ENCODE results near the gene TSHZ3. TPM values are rescaled to one million over a fixed set of nuclear protein-coding genes. Genes with fewer than 3 reads are reported as not detected.

TSHZ3 gene
- total RNA-seq, 1 donor: 7.6 TPM

DNA sequence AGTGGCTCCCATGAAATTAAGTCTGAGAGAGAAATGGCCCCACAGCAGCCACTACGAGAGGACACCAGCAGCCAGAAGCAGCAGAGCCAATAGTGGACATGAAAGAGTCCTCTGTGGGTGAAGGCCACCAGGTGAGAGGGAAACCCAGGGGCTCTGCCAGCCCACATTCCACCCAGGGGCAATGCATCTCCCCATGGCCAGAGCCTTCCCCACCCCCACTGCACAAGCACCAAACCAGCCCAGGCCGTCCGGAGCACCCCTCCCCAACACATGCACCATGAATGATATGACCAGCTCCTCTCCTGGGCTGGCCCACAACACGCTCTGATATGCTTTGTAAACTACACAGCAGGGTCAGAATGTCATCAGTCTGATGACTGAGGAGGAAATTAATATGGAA is 66.9 kb downstream of the TSHZ3 start:
- peaks cover 36% of the 10 kb centered on the region for H4K20me1 ChIP-seq (ENCODE audit: insufficient read depth, low read length)
- H3K9me3 ChIP-seq (ENCODE audit: low read depth, low read length): no peaks in the 10 kb centered on the region
- no peak overlapping the region for H3K4me3 ChIP-seq (ENCODE audit: insufficient read depth, low read length)
- peaks cover 64% of the 10 kb centered on the region for H3K79me2 ChIP-seq (ENCODE audit: insufficient read depth, low read length)
- TF ChIP-seq, protein P1, sequence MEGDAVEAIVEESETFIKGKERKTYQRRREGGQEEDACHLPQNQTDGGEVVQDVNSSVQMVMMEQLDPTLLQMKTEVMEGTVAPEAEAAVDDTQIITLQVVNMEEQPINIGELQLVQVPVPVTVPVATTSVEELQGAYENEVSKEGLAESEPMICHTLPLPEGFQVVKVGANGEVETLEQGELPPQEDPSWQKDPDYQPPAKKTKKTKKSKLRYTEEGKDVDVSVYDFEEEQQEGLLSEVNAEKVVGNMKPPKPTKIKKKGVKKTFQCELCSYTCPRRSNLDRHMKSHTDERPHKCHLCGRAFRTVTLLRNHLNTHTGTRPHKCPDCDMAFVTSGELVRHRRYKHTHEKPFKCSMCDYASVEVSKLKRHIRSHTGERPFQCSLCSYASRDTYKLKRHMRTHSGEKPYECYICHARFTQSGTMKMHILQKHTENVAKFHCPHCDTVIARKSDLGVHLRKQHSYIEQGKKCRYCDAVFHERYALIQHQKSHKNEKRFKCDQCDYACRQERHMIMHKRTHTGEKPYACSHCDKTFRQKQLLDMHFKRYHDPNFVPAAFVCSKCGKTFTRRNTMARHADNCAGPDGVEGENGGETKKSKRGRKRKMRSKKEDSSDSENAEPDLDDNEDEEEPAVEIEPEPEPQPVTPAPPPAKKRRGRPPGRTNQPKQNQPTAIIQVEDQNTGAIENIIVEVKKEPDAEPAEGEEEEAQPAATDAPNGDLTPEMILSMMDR (IDR thresholded peaks at IDR 0.05; ENCODE audit: extremely low read depth, low read depth, low read length): no peak
- H3K4me1 ChIP-seq (ENCODE audit: insufficient read depth, low read length): peaks cover 8% of the 10 kb centered on the region
- H3K4me2 ChIP-seq (ENCODE audit: insufficient read depth, low read length): no peak overlapping the region
- DNase-seq (ENCODE audit: insufficient read length, low spot score, missing footprints): no peak
- no peak overlapping the region for H3K27ac ChIP-seq (ENCODE audit: low read depth, low read length)
- H3K36me3 ChIP-seq (ENCODE audit: insufficient read depth, low read length): peaks cover 25% of the 10 kb centered on the region
- H2AFZ ChIP-seq (ENCODE audit: low read length): no peak overlapping the region
- H3K27me3 ChIP-seq (ENCODE audit: insufficient read depth, low read length): no peaks in the 10 kb centered on the region

DNA sequence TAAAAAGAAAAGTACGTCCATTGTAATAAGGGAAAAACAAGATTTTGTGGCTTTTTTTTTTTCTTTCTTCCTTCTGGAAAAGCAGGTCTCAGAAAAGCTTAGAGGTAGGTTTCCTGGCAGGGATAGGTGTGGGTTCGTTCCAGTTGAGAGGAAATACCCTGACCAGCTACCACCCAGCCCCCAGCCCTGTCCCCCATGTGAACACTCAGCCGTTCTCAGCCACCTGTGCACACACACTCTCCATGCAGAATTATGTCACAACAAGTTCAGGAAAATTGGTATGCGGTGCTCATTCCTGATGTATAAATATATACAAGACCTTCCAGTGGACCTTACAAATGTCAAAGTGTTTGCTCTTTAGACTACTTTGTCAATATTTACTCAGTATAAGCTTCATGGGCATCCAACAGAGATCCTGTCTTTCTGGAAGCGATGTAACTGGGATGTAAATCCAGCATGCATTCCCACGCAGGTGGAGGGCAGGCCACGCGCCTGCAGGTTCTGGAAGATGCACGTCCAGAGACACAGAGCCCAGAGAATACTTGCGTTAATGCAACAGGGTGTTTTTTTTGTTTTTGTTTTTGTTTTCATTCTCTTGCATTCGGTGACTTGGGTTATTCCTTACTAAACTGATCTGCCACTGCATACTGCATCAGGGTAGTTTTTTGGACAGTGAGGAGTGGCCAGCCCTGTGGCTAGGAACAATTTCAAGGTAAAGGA is 68.8 kb downstream of the TSHZ3 start:
- no peaks in the 10 kb centered on the region for H3K9me3 ChIP-seq (ENCODE audit: low read depth, low read length)
- H4K20me1 ChIP-seq (ENCODE audit: insufficient read depth, low read length): peaks cover 30% of the 10 kb centered on the region
- no peaks in the 10 kb centered on the region for H3K4me1 ChIP-seq (ENCODE audit: insufficient read depth, low read length)
- TF ChIP-seq, protein P1 (IDR thresholded peaks at IDR 0.05; ENCODE audit: extremely low read depth, low read depth, low read length): no peak
- H3K4me3 ChIP-seq (ENCODE audit: insufficient read depth, low read length): no peak overlapping the region
- H3K79me2 ChIP-seq (ENCODE audit: insufficient read depth, low read length): peaks cover 53% of the 10 kb centered on the region
- H3K36me3 ChIP-seq (ENCODE audit: insufficient read depth, low read length): peaks cover 29% of the 10 kb centered on the region
- no peak for DNase-seq (ENCODE audit: insufficient read length, low spot score, missing footprints)
- H3K27ac ChIP-seq (ENCODE audit: low read depth, low read length): no peak overlapping the region
- H3K4me2 ChIP-seq (ENCODE audit: insufficient read depth, low read length): no peak overlapping the region
- H3K27me3 ChIP-seq (ENCODE audit: insufficient read depth, low read length): no peaks in the 10 kb centered on the region
- no peak overlapping the region for H2AFZ ChIP-seq (ENCODE audit: low read length)

DNA sequence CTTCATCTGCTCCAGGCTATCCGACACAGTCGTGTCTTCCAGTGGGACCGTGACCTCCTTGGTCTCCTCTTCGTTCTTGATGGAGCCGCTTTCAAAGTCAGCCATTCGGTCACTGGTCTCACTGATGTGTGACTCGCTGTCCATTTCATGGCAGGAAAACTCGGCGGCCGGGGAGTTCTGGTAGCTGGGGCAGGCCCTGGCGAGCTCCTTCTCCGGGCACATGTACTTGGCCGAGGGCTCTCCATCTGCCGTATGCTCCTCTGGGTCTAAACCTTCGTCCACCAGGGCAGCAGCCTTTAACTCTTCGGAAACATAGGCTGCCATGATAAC is 69.8 kb downstream of the TSHZ3 start:
- Histone ChIP-seq H3K4me1 (ENCODE audit: insufficient read depth, low read length) (no peaks in the 10 kb centered on the region), H4K20me1 (ENCODE audit: insufficient read depth, low read length) (peaks cover 27% of the 10 kb centered on the region), H3K36me3 (ENCODE audit: insufficient read depth, low read length) (peaks cover 25% of the 10 kb centered on the region), H3K4me3 (ENCODE audit: insufficient read depth, low read length) (no peak overlapping the region), H3K9me3 (ENCODE audit: low read depth, low read length) (no peaks in the 10 kb centered on the region), H3K4me2 (ENCODE audit: insufficient read depth, low read length) (no peak overlapping the region), H3K27me3 (ENCODE audit: insufficient read depth, low read length) (no peaks in the 10 kb centered on the region), H2AFZ (ENCODE audit: low read length) (no peak overlapping the region), H3K27ac (ENCODE audit: low read depth, low read length) (no peak overlapping the region), H3K79me2 (ENCODE audit: insufficient read depth, low read length) (peaks cover 44% of the 10 kb centered on the region)
- no peak for DNase-seq (ENCODE audit: insufficient read length, low spot score, missing footprints)
- TF ChIP-seq, protein P1 (IDR thresholded peaks at IDR 0.05; ENCODE audit: extremely low read depth, low read depth, low read length): no peak

DNA sequence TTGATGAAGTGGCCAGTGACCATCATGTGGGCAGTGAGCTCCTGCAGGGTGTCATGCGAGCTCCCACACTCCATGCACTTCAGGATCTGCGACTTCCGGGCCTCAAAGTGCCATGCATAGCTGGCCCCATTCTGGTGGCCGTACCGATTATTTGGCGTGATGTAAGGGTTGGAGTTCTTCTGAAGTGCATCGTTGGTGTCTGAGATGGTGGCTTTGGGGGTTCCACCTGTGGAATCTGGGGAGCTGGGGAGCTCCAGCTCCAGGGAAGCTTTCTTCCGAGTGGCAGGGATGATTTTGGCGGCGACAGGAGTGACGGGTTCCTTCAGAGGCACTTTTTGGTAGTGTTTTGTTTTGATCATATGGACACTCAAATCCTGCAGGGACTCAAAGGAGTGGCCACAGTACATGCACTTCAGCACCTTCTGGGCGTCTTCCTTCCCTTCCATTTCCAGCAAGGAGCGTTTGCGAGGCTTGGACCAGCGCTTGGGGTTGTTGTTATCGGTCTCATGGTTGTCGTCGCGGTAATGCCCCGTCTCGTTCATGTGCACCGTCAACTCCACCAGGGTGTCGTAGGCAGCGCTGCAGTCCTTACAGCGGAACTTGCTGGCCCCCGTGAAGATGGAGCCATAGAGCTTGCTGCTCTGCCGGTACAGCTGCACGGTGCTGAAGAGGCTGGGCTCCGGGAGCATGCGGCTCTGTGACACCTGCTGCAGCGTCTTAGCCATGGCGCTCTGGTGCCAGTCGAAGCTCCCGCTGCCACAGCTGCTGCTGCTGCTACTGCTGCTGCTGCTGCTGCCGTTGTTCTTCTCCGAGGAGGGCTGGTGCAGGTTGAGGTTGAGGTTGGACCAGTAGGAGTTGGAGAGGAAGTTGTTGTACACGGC is 70.4 kb downstream of the TSHZ3 start:
- no peak overlapping the region for H2AFZ ChIP-seq (ENCODE audit: low read length)
- no peak overlapping the region for H3K27ac ChIP-seq (ENCODE audit: low read depth, low read length)
- H3K4me3 ChIP-seq (ENCODE audit: insufficient read depth, low read length): no peak overlapping the region
- peaks cover 25% of the 10 kb centered on the region for H4K20me1 ChIP-seq (ENCODE audit: insufficient read depth, low read length)
- H3K9me3 ChIP-seq (ENCODE audit: low read depth, low read length): no peaks in the 10 kb centered on the region
- no peak overlapping the region for H3K4me2 ChIP-seq (ENCODE audit: insufficient read depth, low read length)
- no peaks in the 10 kb centered on the region for H3K27me3 ChIP-seq (ENCODE audit: insufficient read depth, low read length)
- TF ChIP-seq, protein P1 (IDR thresholded peaks at IDR 0.05; ENCODE audit: extremely low read depth, low read depth, low read length): no peak
- H3K4me1 ChIP-seq (ENCODE audit: insufficient read depth, low read length): no peaks in the 10 kb centered on the region
- DNase-seq (ENCODE audit: insufficient read length, low spot score, missing footprints): no peak
- H3K79me2 ChIP-seq (ENCODE audit: insufficient read depth, low read length): peaks cover 37% of the 10 kb centered on the region
- H3K36me3 ChIP-seq (ENCODE audit: insufficient read depth, low read length): peaks cover 25% of the 10 kb centered on the region

Data from osteoblast (primary cell).